ENCODE measurements around the gene HTD2.

GRCh38 chr3:58291671-58292338 is 14.5 kb upstream of the HTD2 start:
- TF ChIP-seq YY1 (IDR thresholded peaks at IDR 0.05; ENCODE audit: insufficient read depth, insufficient read length) = no peak
- no peak for TF ChIP-seq ZNF274 (IDR thresholded peaks at IDR 0.05; ENCODE audit: low read depth, low read length)

All from NT2/D1 (cell line).